ENCODE results near the gene DZIP3. TPM values are rescaled to one million over a fixed set of nuclear protein-coding genes. Genes with fewer than 3 reads are reported as not detected.
A peak's percentile ranks its signal among the peaks of the same experiment; 100 is the strongest.
"Not testable (repeated sequence)": the region's sequence is repeated elsewhere in the genome, so short reads cannot be mapped to it uniquely, and the experiment has no call there.

The DZIP3 gene
- total and polyA plus RNA-seq, 5 donors from 2014 or later = 5.2 to 14.9 (median 11.2) TPM

- H3K36me3 Mint-ChIP-seq = peaks cover 19% of the 10 kb centered on the region
- H3K4me3 ChIP-seq (ENCODE audit: low read depth, low read length); H3K4me1 Mint-ChIP-seq; H3K9me3 Mint-ChIP-seq; H3K27me3 ChIP-seq (ENCODE audit: control insufficient read depth, insufficient read depth, low read length); DNase-seq; H3K9me3 ChIP-seq (ENCODE audit: control insufficient read depth in 2 of 2, low read length in 2 of 2); H3K27me3 Mint-ChIP-seq; ATAC-seq (ENCODE audit: low read depth in 2 of 2); H3K36me3 ChIP-seq (ENCODE audit: control insufficient read depth, insufficient read depth, low read length); H3K4me1 ChIP-seq (ENCODE audit: control insufficient read depth, insufficient read depth, low read length, poor library complexity, severe bottlenecking); H3K27ac ChIP-seq (ENCODE audit: insufficient read depth, low read length, poor library complexity, severe bottlenecking); H3K27ac Mint-ChIP-seq; H3K4me3 Mint-ChIP-seq: not testable (repeated sequence)
These were observed 26.6 kb downstream of the DZIP3 start for GRCh38 chr3:108616090-108616489.

GRCh38 chr3:108620250-108620649 lies 30.7 kb downstream of the DZIP3 start:
- H3K36me3 Mint-ChIP-seq = peaks cover 18% of the 10 kb centered on the region

GRCh38 chr3:108623504-108623903 lies 34.0 kb downstream of the DZIP3 start:
- Mint-ChIP-seq H3K9me3 (peaks cover 0 to 4% (median 2%) of the 10 kb centered on the region in 7 donors), H3K27ac (no peak overlapping the region), H3K27me3 (no peaks in the 10 kb centered on the region), H3K36me3 (peaks cover 26% of the 10 kb centered on the region), H3K4me3 (no peak overlapping the region), H3K4me1 (peaks cover 0 to 2% (median 0%) of the 10 kb centered on the region in 4 donors)
- no peak overlapping the region for H3K27ac ChIP-seq (ENCODE audit: insufficient read depth, low read length, poor library complexity, severe bottlenecking)
- H3K4me3 ChIP-seq (ENCODE audit: low read depth, low read length) = no peak overlapping the region
- H3K27me3 ChIP-seq (ENCODE audit: control insufficient read depth, insufficient read depth, low read length) = no peaks in the 10 kb centered on the region
- no peaks in the 10 kb centered on the region for H3K36me3 ChIP-seq (ENCODE audit: control insufficient read depth, insufficient read depth, low read length)
- no peaks in the 10 kb centered on the region for H3K9me3 ChIP-seq (ENCODE audit: control insufficient read depth in 2 of 2, low read length in 2 of 2)
- DNase-seq (no peak), ATAC-seq (ENCODE audit: low read depth in 2 of 2) (no peak)
- H3K4me1 ChIP-seq (ENCODE audit: control insufficient read depth, insufficient read depth, low read length, poor library complexity, severe bottlenecking) = no peaks in the 10 kb centered on the region

More at GRCh38 chr3:108620250-108620649, 30.7 kb downstream of the DZIP3 start:
- Histone ChIP-seq H3K9me3 (ENCODE audit: control insufficient read depth in 2 of 2, low read length in 2 of 2) (no peaks in the 10 kb centered on the region), H3K4me3 (ENCODE audit: low read depth, low read length) (no peak overlapping the region), H3K36me3 (ENCODE audit: control insufficient read depth, insufficient read depth, low read length) (no peaks in the 10 kb centered on the region), H3K27me3 (ENCODE audit: control insufficient read depth, insufficient read depth, low read length) (no peaks in the 10 kb centered on the region), H3K4me1 (ENCODE audit: control insufficient read depth, insufficient read depth, low read length, poor library complexity, severe bottlenecking) (no peaks in the 10 kb centered on the region), H3K27ac (ENCODE audit: insufficient read depth, low read length, poor library complexity, severe bottlenecking) (no peak overlapping the region)
- no peak overlapping the region for H3K4me3 Mint-ChIP-seq
- ATAC-seq (ENCODE audit: low read depth in 2 of 2) (no peak), DNase-seq (no peak)
- no peaks in the 10 kb centered on the region for H3K27me3 Mint-ChIP-seq
- H3K4me1 Mint-ChIP-seq = no peaks in the 10 kb centered on the region
- H3K9me3 Mint-ChIP-seq = peaks cover 0 to 4% (median 1%) of the 10 kb centered on the region in 7 donors
- peak overlapping the region in 1 of 3 donors; percentile 26 for H3K27ac Mint-ChIP-seq

GRCh38 chr3:108629974-108630373 lies 40.5 kb downstream of the DZIP3 start:
- H3K9me3 Mint-ChIP-seq = peaks cover 0 to 2% (median 0%) of the 10 kb centered on the region in 7 donors
- H3K36me3 Mint-ChIP-seq = peaks cover 24% of the 10 kb centered on the region
- H3K27me3 Mint-ChIP-seq = no peaks in the 10 kb centered on the region
- Histone ChIP-seq H3K27ac (ENCODE audit: insufficient read depth, low read length, poor library complexity, severe bottlenecking) (no peak overlapping the region), H3K36me3 (ENCODE audit: control insufficient read depth, insufficient read depth, low read length) (no peaks in the 10 kb centered on the region), H3K27me3 (ENCODE audit: control insufficient read depth, insufficient read depth, low read length) (no peaks in the 10 kb centered on the region), H3K4me3 (ENCODE audit: low read depth, low read length) (no peak overlapping the region), H3K4me1 (ENCODE audit: control insufficient read depth, insufficient read depth, low read length, poor library complexity, severe bottlenecking) (no peaks in the 10 kb centered on the region), H3K9me3 (ENCODE audit: control insufficient read depth in 2 of 2, low read length in 2 of 2) (no peaks in the 10 kb centered on the region)
- peaks cover 0 to 2% (median 0%) of the 10 kb centered on the region in 4 donors for H3K4me1 Mint-ChIP-seq
- H3K27ac Mint-ChIP-seq = no peak overlapping the region
- no peak overlapping the region for H3K4me3 Mint-ChIP-seq
- no peak for ATAC-seq (ENCODE audit: low read depth in 2 of 2)
- no peak for DNase-seq

- no peaks in the 10 kb centered on the region for H3K4me1 Mint-ChIP-seq
- H3K4me3 Mint-ChIP-seq = no peak overlapping the region
- ATAC-seq (ENCODE audit: low read depth in 2 of 2) = no peak
- Histone ChIP-seq H3K4me3 (ENCODE audit: low read depth, low read length) (no peak overlapping the region), H3K4me1 (ENCODE audit: control insufficient read depth, insufficient read depth, low read length, poor library complexity, severe bottlenecking) (no peaks in the 10 kb centered on the region), H3K27ac (ENCODE audit: insufficient read depth, low read length, poor library complexity, severe bottlenecking) (no peak overlapping the region), H3K36me3 (ENCODE audit: control insufficient read depth, insufficient read depth, low read length) (peaks cover 13% of the 10 kb centered on the region), H3K9me3 (ENCODE audit: control insufficient read depth in 2 of 2, low read length in 2 of 2) (no peaks in the 10 kb centered on the region), H3K27me3 (ENCODE audit: control insufficient read depth, insufficient read depth, low read length) (no peaks in the 10 kb centered on the region)
- H3K36me3 Mint-ChIP-seq = peaks cover 38% of the 10 kb centered on the region
- no peaks in the 10 kb centered on the region for H3K27me3 Mint-ChIP-seq
- no peak overlapping the region for H3K27ac Mint-ChIP-seq
- DNase-seq = no peak
- H3K9me3 Mint-ChIP-seq = no peaks in the 10 kb centered on the region
These were observed 53.0 kb downstream of the DZIP3 start for GRCh38 chr3:108642526-108642925.

GRCh38 chr3:108645364-108645763 lies 55.8 kb downstream of the DZIP3 start:
- DNase-seq (no peak), ATAC-seq (ENCODE audit: low read depth in 2 of 2) (no peak)
- H3K27ac ChIP-seq (ENCODE audit: insufficient read depth, low read length, poor library complexity, severe bottlenecking) = no peak overlapping the region
- no peaks in the 10 kb centered on the region for H3K9me3 ChIP-seq (ENCODE audit: control insufficient read depth in 2 of 2, low read length in 2 of 2)
- no peaks in the 10 kb centered on the region for H3K27me3 ChIP-seq (ENCODE audit: control insufficient read depth, insufficient read depth, low read length)
- H3K4me1 Mint-ChIP-seq = no peaks in the 10 kb centered on the region
- H3K36me3 ChIP-seq (ENCODE audit: control insufficient read depth, insufficient read depth, low read length) = peaks cover 13% of the 10 kb centered on the region
- H3K36me3 Mint-ChIP-seq = peaks cover 30% of the 10 kb centered on the region
- H3K4me1 ChIP-seq (ENCODE audit: control insufficient read depth, insufficient read depth, low read length, poor library complexity, severe bottlenecking) = no peaks in the 10 kb centered on the region
- no peaks in the 10 kb centered on the region for H3K9me3 Mint-ChIP-seq
- H3K4me3 ChIP-seq (ENCODE audit: low read depth, low read length) = no peak overlapping the region
- no peaks in the 10 kb centered on the region for H3K27me3 Mint-ChIP-seq
- no peak overlapping the region for H3K27ac Mint-ChIP-seq
- H3K4me3 Mint-ChIP-seq = no peak overlapping the region

- not testable (repeated sequence) for H3K4me3 ChIP-seq (ENCODE audit: low read depth, low read length); DNase-seq; H3K9me3 ChIP-seq (ENCODE audit: control insufficient read depth in 2 of 2, low read length in 2 of 2); H3K27ac ChIP-seq (ENCODE audit: insufficient read depth, low read length, poor library complexity, severe bottlenecking); H3K27ac Mint-ChIP-seq; H3K4me1 ChIP-seq (ENCODE audit: control insufficient read depth, insufficient read depth, low read length, poor library complexity, severe bottlenecking); ATAC-seq (ENCODE audit: low read depth in 2 of 2); H3K27me3 Mint-ChIP-seq; H3K9me3 Mint-ChIP-seq; H3K36me3 ChIP-seq (ENCODE audit: control insufficient read depth, insufficient read depth, low read length); H3K4me3 Mint-ChIP-seq; H3K4me1 Mint-ChIP-seq; H3K27me3 ChIP-seq (ENCODE audit: control insufficient read depth, insufficient read depth, low read length)
- peaks cover 11% of the 10 kb centered on the region for H3K36me3 Mint-ChIP-seq
These were observed 66.1 kb downstream of the DZIP3 start for GRCh38 chr3:108655664-108656063.

GRCh38 chr3:108661699-108662098 lies 72.2 kb downstream of the DZIP3 start:
- Mint-ChIP-seq H3K27me3 (peaks cover 3% of the 10 kb centered on the region), H3K9me3 (peaks cover 0 to under 1% (median 0%) of the 10 kb centered on the region in 7 donors), H3K36me3 (peaks cover 16% of the 10 kb centered on the region), H3K4me3 (no peak overlapping the region), H3K4me1 (peaks cover 0 to 16% (median 11%) of the 10 kb centered on the region in 4 donors), H3K27ac (no peak overlapping the region)
- H3K27ac ChIP-seq (ENCODE audit: insufficient read depth, low read length, poor library complexity, severe bottlenecking) = no peak overlapping the region
- no peaks in the 10 kb centered on the region for H3K27me3 ChIP-seq (ENCODE audit: control insufficient read depth, insufficient read depth, low read length)
- H3K4me3 ChIP-seq (ENCODE audit: low read depth, low read length) = peak overlapping the region; percentile 12
- H3K9me3 ChIP-seq (ENCODE audit: control insufficient read depth in 2 of 2, low read length in 2 of 2) = no peaks in the 10 kb centered on the region
- DNase-seq = no peak
- no peaks in the 10 kb centered on the region for H3K4me1 ChIP-seq (ENCODE audit: control insufficient read depth, insufficient read depth, low read length, poor library complexity, severe bottlenecking)
- ATAC-seq (ENCODE audit: low read depth in 2 of 2) = no peak
- no peaks in the 10 kb centered on the region for H3K36me3 ChIP-seq (ENCODE audit: control insufficient read depth, insufficient read depth, low read length)

Measured in CD4-positive, CD25-positive, alpha-beta regulatory T cell (primary cell).